ENCODE results near the gene JARID2.

Gene JARID2

DNA sequence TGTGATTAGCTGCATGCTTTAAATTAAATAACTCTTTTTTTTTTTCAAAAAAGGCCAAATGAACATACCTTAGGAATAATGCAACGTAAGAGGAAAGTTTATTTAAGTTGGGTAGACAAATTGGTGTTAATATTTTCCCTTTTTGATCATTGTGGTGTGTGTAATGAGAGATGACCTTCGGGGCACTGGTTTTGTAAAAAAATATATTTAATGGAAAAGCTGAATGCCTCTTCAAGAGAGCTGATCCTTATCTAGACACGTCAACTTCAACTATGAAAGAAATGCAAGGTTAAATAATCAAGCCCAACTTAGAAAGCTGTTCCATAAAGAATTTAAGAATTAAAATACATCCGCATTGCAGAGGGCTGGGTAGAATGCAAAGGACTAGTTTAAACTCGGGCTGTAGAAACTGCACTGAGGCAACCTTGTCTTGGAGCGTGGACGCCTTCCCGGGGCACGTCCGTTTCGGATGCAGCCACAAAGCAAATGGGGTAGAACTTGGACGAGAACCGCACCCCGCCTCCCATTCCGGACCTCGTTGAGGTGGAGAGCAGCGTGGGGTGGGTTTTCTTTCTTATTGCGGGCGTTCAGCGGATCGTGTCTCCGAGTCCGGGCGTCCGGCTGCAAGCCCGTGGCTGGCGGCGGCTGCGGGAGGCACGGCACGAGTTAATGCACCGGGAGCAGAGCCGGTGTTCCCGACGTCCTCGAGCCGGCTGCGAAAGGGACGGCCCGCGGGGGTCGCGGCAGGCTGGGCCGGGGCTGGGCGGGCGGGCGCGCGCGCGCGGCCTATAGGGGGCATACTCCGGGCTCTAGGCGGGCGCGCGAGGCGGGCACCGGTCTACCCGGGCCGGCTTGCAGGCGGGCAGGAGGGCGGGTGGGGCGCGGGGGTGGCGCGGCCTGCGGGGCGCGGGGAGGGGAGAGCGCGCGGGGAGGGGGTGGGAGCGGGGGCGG is 1.9 kb downstream of the JARID2 start:
- DNase-seq: no peak

DNA sequence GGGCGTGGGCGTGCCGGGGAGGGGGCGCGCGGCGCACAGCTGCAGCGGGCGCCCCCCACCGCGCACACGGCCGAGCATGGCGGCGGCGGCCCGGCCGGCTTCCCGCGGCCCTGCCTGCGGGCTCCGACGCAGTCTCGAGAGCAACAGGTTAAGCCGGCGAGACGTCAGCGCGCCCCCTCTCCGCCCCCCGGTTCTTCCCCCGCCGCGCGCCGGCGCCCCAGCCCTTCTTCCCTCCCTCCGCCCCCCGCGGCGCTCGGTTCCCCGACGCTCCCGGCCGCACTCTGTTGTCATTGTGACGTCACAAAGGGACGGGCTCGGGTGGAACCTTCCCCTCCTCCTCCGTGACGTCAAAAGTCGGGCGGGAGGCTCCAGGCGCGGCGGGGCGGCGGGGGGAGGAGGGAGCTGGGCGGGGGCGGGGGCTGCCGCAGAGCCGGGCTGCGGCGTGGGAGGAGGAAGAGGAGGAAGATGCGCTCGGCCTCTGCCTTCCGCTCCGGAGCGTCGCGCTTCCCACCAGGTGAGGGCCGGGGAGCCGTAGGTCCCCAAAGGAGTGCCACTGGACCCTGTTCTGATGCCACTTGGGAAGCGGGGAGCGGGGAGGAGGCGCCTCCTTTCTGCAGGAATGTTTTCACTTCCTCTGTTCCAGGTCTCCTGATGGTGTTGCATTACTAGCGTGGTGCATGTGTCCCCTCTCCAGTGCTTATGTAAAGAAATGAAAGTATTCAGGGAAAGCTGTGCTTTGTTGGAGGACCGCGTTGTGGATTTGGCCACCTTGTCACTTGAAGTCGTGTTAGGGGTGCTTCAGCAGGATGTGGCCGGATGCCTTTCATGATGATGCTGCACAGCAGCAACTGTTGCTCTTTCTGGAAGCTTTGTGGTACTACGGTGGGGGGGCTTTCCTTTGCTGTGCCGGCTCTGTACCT is 2.8 kb downstream of the JARID2 start:
- DNase-seq: peak; percentile 78

DNA sequence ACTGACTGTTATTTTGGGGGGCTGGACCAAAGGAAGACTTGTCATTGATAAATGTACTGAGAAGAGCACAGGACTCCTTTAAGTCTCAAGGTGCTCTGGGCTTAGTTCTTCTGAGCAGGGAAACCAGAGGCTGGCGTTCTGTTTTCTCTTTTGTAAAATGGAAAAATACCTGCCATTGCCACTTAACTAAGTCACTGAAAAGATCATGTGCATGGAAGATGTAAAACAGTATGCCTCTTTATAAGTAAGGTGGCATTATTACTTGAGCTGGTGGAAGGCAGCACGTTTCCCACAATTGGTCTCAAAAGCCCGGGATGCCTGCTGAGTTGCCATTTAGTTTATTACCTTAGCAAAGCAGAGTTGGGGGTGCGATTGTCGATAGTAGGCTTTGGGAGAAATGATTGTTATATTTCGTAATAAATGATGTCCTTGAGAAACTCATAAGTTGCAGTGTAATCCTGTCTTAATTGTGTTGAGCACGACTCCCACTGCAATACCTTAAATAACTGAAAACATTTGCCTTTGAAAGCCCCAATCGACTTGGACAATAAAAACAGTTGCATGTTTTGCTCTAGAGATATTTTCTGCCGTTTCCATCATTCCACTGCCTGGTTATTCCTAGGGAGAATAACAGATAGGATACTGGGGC is 3.6 kb downstream of the JARID2 start:
- DNase-seq: no peak

DNA sequence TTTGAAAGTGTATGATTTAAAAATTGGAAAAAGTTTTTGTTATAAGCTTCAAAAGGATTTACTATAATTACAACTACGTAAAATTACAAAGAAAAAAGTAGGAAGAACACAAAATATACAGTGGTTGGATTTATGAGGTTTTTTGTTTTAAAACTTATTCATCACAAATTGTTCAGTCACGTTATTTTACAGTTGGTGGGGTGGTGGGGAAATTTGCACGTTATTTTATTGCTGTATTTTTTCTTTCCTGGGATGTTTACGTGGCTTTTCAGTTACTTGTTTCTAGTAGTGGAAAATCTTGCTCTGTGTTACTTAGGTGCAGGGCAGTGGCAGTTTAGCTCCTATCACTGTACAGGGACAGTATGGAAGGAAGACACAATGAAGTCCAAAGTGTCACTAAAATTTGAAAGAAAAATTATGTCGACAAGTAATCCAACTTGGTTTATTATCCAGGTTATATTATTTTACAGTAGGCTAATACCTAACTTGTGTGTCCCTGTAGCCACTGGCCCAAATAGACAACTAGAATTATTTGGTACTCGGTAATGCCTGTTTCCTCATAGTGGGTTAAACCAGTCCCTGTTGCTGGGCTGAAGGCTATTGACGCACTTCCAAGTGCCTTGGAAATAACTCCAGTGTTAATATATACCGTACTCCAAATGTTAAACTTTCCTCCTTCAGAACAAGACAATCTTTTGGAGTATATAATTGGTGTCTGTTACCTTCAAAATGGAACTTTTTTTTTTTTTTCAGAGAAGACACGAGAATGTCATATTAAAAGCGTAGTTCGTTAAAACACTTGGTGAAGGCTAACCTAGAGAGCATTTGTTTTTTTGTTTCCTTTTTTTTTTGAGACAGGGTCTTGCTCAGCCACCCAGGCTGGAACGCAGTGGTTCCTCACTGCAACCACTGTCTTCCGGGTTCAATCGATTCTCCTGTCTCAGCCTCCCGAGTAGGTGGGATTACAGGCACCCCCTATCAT is 4.6 kb downstream of the JARID2 start:
- DNase-seq: no peak

DNA sequence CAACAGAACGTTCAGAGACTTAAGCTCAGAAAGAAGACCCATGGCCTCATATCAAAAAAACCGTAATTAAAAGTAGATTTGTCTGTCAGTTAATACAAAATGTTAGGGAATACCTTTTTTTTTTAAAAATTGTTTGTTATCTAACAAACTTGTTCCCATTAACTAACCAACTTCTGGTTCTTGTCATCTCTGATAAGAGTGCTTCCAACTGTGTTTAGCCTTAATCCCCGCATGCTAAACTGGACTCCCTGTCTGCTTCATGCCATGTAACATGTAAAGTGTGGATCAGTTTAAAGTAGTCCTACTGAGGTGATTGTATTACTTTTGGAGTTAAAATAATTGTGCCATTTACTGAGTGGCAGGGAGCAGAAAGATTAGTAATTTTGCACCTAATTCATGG is 6.3 kb downstream of the JARID2 start:
- DNase-seq: no peak

DNA sequence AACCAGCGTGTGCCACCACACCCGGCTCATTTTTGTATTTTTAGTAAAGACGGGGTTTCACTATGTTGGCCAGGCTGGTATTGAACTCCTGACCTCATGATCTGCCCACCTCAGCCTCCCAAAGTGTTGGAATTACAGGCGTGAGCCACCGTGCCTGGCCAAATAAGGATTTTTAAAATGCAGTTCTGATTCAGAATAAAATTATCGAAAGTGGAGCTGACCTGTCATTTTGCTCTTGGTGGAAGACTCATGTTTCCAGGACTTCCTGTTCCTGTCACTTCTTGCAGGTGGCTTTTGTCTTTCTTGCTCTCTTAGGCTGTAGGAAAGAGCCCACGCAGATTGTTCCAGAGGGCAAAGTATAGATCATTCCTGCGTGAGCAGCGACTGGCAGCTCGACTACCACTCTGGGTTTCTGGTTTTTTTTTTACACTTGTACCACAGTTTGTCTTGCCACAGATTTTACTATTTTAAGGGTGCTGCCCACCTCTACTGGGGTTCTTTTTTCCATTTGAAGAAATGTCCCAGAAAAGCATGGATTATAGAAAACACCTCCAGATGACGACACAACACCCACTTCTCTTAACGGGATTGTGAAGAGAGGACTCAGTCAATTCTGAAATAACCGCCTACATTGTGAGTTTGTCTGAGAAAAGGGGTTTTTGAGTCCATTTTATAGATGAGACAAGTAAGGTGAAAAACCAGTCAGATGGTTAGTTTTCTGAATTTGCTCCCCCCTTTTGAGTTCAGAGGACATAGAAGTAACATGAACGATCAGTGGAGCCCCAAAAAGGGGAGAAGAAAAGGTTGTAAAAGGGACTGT is 7.5 kb downstream of the JARID2 start:
- no peak for DNase-seq

DNA sequence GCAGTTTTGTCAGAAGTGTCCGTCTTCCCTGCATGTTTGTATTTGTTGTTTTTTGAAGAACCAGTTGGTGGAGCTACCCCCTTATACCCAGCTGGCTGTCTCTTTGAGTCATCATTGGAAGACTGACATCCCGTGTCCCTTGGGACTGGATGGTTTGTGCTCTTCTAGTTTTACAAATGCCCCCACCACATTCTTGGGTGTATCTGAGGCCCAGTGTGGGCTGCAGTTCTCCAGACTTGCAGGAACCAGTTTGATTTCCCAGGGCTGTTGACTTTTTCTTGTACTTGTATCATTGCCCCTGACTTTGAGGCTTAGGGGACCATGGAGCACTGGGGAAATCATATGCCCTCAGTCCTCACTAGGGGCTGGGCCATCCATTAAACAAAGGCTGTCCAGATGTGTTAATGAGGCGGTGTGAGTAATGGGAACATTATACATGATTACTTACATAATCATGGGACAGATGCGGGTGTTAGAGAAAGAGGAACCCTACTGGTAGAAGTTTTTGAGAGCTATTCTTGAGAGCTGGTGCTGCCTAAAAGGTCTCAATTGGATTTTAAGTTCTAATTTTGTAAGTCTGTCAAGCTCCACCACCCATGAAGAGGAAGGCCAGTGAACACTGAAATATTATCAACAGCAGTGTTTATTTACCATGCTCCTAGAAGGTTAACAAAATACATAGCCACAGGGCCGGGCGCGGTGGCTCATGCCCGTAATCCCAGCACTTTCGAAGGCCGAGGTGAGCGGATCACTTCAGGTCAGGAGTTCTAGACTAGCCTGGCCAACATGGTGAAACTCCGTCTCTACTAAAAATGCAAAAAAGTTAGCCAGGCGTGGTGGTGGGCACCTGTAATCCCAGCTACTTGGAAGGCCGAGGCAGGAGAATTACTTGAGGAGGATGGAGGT is 8.5 kb downstream of the JARID2 start:
- DNase-seq: no peak

DNA sequence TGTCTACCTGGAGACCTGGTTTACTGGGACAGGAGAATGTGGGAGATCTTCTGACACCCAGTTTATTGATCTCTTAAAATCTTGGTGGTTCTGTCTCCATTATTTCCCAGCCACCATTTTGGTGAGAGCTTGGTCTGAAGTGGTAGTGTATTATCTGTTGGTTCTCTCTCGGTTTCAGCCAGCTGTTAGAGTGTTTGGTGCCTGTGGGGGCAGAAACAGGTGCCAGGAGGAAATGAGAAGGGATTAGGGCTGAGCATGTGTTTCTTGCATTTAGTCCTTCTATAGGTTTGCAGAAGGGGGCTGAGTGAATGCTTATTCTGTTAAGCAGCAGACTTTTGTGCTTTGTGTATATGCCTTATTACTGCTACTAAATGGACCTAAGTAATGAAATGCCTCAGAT is 9.6 kb downstream of the JARID2 start:
- no peak for DNase-seq

DNA sequence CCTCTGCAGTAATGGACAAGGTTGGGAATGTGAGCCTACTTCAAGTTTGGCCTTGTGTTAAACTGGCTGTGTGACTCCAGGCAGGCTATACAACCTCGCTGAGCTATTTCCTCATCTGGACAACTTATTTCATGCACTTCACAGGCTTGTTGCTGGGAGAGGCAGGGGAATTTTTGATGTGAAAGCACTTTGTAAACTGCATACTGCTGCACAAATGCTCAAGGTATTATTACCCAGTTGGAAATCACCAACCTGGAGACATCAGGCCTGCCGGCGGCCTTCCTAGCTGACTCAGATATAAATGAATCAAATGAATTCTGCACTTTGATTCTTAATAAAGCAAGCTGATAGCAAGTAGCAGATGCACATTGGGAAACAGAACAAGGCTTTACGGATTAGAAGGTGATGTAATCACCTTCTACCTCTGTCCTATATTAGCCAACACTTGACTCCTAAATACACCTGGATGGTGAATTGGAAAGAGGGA is 10.1 kb downstream of the JARID2 start:
- DNase-seq: no peak

DNA sequence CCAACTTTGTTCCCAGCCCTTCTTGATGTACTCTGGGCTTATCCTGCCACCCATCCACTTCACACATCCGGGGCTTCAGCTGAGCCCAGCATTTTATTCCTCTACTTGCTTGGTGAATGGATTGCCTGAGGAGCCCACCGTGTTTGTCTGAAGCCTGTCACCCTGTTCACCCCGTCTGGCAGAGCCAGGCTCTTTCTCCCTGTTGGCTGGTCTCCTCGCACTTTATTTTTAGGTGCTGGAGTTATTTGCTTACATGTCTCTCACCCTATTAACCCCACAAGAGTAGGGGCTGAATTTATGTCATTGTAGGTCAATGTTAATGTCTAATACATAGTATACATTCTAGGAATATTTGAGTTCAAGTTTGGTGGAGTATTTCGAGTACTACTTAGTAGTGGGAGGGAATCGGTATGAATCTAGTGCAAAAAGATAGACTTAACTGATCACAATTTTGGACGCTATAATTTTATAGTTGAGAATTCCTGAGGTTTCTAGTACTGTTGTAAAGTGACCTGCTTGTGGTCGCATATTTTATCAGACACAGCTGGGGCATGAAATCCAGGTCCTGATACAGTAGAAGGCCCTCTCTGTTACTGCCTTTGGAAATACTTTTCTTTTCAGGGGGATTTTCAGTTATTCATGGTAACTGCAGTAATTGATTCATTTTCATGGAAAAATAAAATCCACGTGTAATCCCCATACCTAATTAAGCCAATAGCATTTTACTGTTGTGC is 10.8 kb downstream of the JARID2 start:
- DNase-seq: no peak

DNA sequence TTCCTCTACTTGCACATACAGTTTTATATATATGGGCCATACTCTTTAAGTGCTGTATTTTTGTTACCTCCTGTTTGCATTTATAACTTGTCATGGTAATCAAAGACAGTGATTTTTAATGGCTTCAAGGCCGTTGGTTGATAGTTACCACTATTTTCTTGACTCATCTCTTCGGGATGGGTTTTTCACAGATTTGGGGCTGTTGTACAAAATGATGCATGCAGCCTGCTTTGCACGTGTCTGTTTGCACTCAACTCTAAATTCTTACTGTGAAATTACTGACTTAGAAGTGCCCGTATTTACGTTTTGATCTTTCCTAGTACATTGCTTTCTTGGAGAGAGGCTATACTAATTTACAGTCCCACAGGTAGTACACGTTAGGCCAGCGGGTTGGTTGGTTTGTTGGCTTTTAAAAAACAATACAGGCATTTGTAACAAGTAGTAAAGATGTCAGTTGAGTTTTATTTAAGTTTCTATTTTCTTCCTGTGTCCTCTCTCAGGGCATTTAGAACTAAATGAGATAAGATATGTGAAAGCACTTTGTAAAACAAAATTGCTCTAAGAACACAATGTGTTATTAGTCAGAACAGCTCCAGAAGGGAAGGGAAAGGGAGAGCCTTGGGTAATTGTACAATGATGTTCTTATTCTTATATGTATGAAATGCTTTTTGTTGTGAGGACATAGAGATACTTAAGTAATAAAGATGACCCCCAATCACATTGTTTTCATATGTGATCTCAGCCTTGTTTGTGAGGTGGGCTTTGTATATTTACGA is 11.7 kb downstream of the JARID2 start:
- no peak for DNase-seq

DNA sequence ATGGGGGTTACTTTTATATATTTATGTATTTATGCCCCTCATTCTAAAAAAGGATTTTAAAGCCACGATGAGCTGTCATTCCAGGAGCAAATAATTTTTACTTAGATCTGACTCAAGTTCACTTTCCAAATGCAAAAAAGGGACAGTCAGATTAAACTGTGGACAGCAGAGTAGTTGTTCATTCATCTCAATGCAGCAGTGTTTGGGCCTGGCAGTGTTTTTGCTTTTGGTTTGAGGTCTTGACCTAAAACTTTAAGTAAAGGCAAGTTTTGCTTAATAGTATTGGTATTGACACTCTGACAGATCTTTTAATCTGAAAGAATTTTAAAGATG is 13.9 kb downstream of the JARID2 start:
- no peak for DNase-seq

DNA sequence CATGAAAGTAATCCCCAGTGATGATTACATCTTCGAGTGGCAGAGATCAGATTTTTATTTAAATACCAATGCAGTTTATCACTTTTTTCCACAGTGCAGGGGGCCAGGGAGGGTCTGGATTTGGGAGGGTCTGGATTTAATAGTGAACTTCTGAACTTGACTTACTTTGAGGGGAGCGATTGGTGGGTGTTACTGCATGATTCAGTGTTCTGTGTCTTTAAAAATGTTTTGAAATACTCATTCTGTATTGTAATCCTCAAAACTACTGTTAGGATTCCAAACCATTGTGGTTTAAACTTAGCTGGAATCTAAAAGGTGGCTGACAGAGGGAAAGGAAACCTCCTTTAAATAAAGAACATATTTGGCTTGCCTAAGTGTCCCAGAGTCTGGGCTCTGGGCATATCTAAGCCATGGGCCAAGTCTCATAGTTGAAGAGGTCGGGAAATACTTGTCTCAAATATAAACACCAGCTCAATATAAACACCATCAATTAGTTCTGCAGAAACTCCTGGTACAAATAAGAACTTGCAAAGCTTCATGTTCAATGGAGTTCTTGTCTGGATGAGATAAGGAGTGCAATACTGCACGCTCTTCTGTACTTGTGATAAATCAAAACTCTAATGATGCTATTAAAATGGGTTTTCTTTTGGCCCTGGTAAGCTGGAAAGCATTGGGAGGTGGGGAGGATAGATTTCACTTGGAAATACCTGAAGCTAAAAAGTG is 14.4 kb downstream of the JARID2 start:
- no peak for DNase-seq

DNA sequence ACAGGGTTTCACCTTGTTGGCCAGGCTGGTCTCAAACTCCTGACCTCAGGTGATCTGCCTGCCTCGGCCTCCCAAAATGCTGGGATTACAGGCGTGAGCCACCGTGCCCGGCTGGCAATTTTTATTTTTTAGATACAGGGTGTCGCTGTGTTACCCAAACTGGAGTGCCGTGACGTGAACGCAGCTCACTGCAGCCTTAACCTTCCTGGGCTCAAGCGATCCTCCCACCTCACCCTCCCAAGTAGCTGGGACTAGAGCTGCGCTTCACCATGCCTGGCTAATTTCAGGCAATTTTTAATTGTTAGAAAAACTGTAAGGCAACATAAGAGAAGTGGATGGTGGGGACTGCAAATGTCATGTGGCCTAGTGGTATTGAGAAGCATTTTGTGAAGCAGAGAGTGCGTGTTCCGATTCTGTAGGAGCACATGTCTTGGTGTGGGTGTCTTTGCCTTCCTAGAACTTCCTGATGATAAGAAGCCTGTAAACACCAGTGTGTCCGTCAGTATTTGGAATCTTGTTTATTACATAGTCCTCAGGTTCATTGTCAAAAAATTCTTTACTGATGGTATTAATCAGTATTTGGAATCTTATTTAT is 18.0 kb downstream of the JARID2 start:
- DNase-seq: no peak

DNA sequence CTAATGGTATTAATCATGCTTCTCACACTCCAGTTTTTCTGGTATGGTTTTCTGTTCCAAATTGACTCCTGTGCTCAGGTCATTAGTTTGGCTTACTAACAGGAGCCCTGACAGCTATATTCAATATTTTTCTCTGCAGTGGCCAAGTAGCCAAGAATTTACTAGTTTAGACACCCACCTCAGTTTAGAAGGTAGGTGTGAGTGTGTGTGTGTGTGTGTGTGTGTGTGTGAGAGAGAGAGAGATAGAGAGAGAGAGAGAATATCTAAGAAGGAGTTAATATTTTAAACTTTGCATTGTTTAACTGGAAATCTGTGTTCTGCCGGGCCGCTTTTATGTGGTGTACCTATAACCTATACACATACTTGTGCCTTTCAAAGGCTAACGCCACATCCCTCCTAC is 18.5 kb downstream of the JARID2 start:
- no peak for DNase-seq

DNA sequence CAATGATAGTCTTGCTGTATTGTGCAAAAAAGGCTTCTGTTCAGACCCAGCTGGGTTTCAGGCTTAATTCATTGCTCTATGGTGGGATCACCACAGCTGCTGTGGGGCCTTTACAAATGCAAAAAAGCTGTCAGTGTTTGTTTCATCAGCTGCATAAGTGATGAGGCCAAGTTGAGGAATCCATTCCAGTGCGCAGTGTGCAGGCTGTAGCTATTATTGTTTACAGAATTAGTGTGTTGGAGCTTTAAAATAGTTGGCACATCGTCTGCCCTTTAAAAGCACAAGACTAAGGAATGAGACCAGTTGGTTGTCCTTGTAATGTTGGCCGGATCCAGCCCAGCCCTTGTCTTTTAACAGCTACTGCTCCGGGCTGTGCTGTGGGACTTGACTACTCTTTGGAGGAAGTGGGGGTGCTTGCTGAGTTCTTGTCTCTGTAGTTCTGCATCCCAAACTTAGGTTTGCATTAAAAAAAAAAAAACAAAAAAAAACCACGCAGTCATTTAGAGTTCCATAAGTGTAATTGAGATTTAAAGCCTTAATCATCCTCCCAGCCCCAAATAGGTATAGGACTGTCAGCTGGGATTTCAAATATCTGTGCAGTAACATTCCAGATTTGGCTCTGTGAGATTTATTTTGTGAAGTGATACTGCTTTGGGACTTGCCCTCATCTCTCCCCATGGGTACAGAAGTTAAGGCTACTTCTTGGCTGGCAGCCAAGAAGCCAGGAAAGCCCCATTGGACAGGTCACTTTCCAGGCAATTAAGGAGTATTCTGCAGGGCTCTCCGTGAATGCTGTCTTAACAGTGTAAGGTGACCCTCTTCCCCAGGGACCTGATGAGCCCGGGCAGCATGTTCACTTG is 19.3 kb downstream of the JARID2 start:
- DNase-seq: no peak
